HFFc6 (cell line): ENCODE data around the gene SLC11A1. TPM values are rescaled to one million over a fixed set of nuclear protein-coding genes. Genes with fewer than 3 reads are reported as not detected.

ENCODE experiments used
- DNase-seq: peaks from one replicate; pipeline ENCODE4 v3.0.0-alpha.2; 2018
- H3K27ac Mint-ChIP-seq: 2 replicates; pipeline ENCODE4 v1.8.0; 2020; ENCODE audit warnings: mild to moderate bottlenecking, mixed read lengths
- H3K27me3 Mint-ChIP-seq: 2 replicates; pipeline ENCODE4 v1.8.0; 2021; ENCODE audit warnings: mild to moderate bottlenecking, moderate library complexity, mixed read lengths; ENCODE audit not compliant: insufficient read depth
- H3K36me3 Mint-ChIP-seq: 2 replicates; pipeline ENCODE4 v1.8.0; 2021; ENCODE audit warnings: low read depth, mixed read lengths
- H3K4me1 Mint-ChIP-seq: 2 replicates; pipeline ENCODE4 v1.8.0; 2020; ENCODE audit warnings: low read depth, mixed read lengths
- H3K4me3 Mint-ChIP-seq: 2 replicates; pipeline ENCODE4 v1.8.0; 2020; ENCODE audit warnings: mild to moderate bottlenecking, moderate library complexity, mixed read lengths
- H3K9me3 Mint-ChIP-seq: 2 replicates; pipeline ENCODE4 v1.8.0; 2020; ENCODE audit warnings: mild to moderate bottlenecking, mixed read lengths
- CTCF ChIP-seq: fragments of 200-600 bp; sonication (generic); IDR thresholded peaks from 2 replicates; pipeline ENCODE4 v1.5.0; 2021; ENCODE audit warnings: antibody characterized with exemption, mild to moderate bottlenecking
- long read RNA-seq: library from polyadenylated mRNA; unstranded; transcript quantifications from one replicate; pipeline ENCODE4 v2.0.0, GENCODE V29; 2019
- total RNA-seq, 6 experiments: library from RNA; stranded (reverse); fragmentation: NEBNext Ultra II Directional; extraction: Animal tissue kit (Norgen Biotek cat#: 25700); gene quantifications; 2 replicates in 1 of 6; 3 replicates in 5 of 6; pipeline ENCODE4 v1.2.3, GENCODE V29; 2021

SLC11A1 gene
- total RNA-seq, result under 1 TPM; 0.05 to 0.16 (median 0.11) TPM
- long read RNA-seq, result 0 reads

GRCh38 chr2:218381916-218382366 is at the start of gene SLC11A1:
Gene SLC11A1 (plus strand): TSS chr2:218382273. CDS start chr2:218382369, 96 bp downstream.
- TF ChIP-seq CTCF, result no peak
- Mint-ChIP-seq H3K4me1 (peaks cover 8% of the 10 kb centered on the region), H3K27ac (no peak within 1 kb of the TSS), H3K36me3 (no peaks in the 10 kb centered on the region), H3K27me3 (peaks cover 25% of the 10 kb centered on the region), H3K4me3 (no peak within 1 kb of the TSS), H3K9me3 (no peaks in the 10 kb centered on the region)
- DNase-seq, result no peak

- Mint-ChIP-seq H3K4me1 (no peaks in the 10 kb centered on the region; the same call in 1 of the 2 replicates), H3K36me3 (no peaks in the 10 kb centered on the region), H3K27ac (no peak overlapping the region), H3K9me3 (no peaks in the 10 kb centered on the region), H3K4me3 (no peak overlapping the region), H3K27me3 (peaks cover 10% of the 10 kb centered on the region)
- TF ChIP-seq CTCF, result no peak
- DNase-seq, result no peak
Measured at GRCh38 chr2:218332288-218332687, 49.8 kb upstream of the SLC11A1 start.

- H3K4me3 Mint-ChIP-seq, result no peak overlapping the region
- H3K4me1 Mint-ChIP-seq, result no peaks in the 10 kb centered on the region; the same call in 1 of the 2 replicates
- H3K9me3 Mint-ChIP-seq, result no peaks in the 10 kb centered on the region
- H3K27me3 Mint-ChIP-seq, result peaks cover 16% of the 10 kb centered on the region
- no peaks in the 10 kb centered on the region for H3K36me3 Mint-ChIP-seq
- H3K27ac Mint-ChIP-seq, result no peak overlapping the region
- DNase-seq, result no peak
- no peak for TF ChIP-seq CTCF
Measured at GRCh38 chr2:218332920-218333645, 49.0 kb upstream of the SLC11A1 start.

- no peak for DNase-seq
Measured at GRCh38 chr2:218334531-218334930, 47.5 kb upstream of the SLC11A1 start.

GRCh38 chr2:218340656-218341055 is 41.4 kb upstream of the SLC11A1 start:
- Mint-ChIP-seq H3K27me3 (peaks cover 7% of the 10 kb centered on the region), H3K9me3 (no peaks in the 10 kb centered on the region), H3K4me3 (no peak overlapping the region), H3K36me3 (no peaks in the 10 kb centered on the region), H3K27ac (no peak overlapping the region), H3K4me1 (peaks cover 10% of the 10 kb centered on the region)
- DNase-seq, result no peak
- no peak for TF ChIP-seq CTCF

More at GRCh38 chr2:218334531-218334930, 47.5 kb upstream of the SLC11A1 start:
- no peak overlapping the region for H3K4me3 Mint-ChIP-seq
- H3K9me3 Mint-ChIP-seq, result no peaks in the 10 kb centered on the region
- no peak overlapping the region for H3K27ac Mint-ChIP-seq
- no peak for TF ChIP-seq CTCF
- H3K4me1 Mint-ChIP-seq, result no peaks in the 10 kb centered on the region; the same call in 1 of the 2 replicates
- H3K27me3 Mint-ChIP-seq, result peaks cover 14% of the 10 kb centered on the region
- H3K36me3 Mint-ChIP-seq, result no peaks in the 10 kb centered on the region
